Measurements from ENCODE around the gene ERI3. TPM values are rescaled to one million over a fixed set of nuclear protein-coding genes. Genes with fewer than 3 reads are reported as not detected.

The ERI3 gene
- total RNA-seq, 4 donors from 2014 or later = 14.0 to 29.2 (median 22.8) TPM

- H3K4me3 ChIP-seq = no peak overlapping the region
- H3K36me3 ChIP-seq = no peaks in the 10 kb centered on the region
- TF ChIP-seq CTCF (IDR thresholded peaks at IDR 0.05) (no peak), POLR2A (IDR thresholded peaks at IDR 0.05) (no peak)
- no peaks in the 10 kb centered on the region for H3K27me3 ChIP-seq
- H3K27ac ChIP-seq = peak overlapping the region in 3 of 4 donors; percentile 30 to 86 (median 79)
- DNase-seq = peak in 1 of 3 donors; percentile 67
- H3K4me1 ChIP-seq = peaks cover 0 to 66% (median 7%) of the 10 kb centered on the region in 4 donors
- no peaks in the 10 kb centered on the region for H3K9me3 ChIP-seq
Observed at GRCh38 chr1:44266400-44267344, 88.4 kb downstream of the ERI3 start.

GRCh38 chr1:44265656-44266358 lies 89.2 kb downstream of the ERI3 start:
- TF ChIP-seq POLR2A (IDR thresholded peaks at IDR 0.05) (no peak), CTCF (IDR thresholded peaks at IDR 0.05) (no peak)
- H3K4me3 ChIP-seq = no peak overlapping the region
- no peaks in the 10 kb centered on the region for H3K9me3 ChIP-seq
- H3K27me3 ChIP-seq = no peaks in the 10 kb centered on the region
- no peak for DNase-seq
- peak overlapping the region in 1 of 4 donors; percentile 86 for H3K27ac ChIP-seq
- no peaks in the 10 kb centered on the region for H3K36me3 ChIP-seq
- H3K4me1 ChIP-seq = peaks cover 0 to 69% (median 10%) of the 10 kb centered on the region in 4 donors

- Histone ChIP-seq H3K36me3 (no peaks in the 10 kb centered on the region), H3K27me3 (no peaks in the 10 kb centered on the region), H3K4me3 (no peak overlapping the region), H3K9me3 (no peaks in the 10 kb centered on the region), H3K27ac (no peak overlapping the region), H3K4me1 (peaks cover 0 to 55% (median 7%) of the 10 kb centered on the region in 4 donors)
- no peak for DNase-seq
- no peak for TF ChIP-seq CTCF (IDR thresholded peaks at IDR 0.05)
- no peak for TF ChIP-seq POLR2A (IDR thresholded peaks at IDR 0.05)
Observed at GRCh38 chr1:44264451-44264771, 90.6 kb downstream of the ERI3 start.

- Histone ChIP-seq H3K36me3 (no peaks in the 10 kb centered on the region), H3K4me1 (peaks cover 0 to 51% (median 7%) of the 10 kb centered on the region in 4 donors), H3K27ac (no peak overlapping the region), H3K9me3 (no peaks in the 10 kb centered on the region), H3K27me3 (no peaks in the 10 kb centered on the region), H3K4me3 (no peak overlapping the region)
- no peak for DNase-seq
- TF ChIP-seq CTCF (IDR thresholded peaks at IDR 0.05) (no peak), POLR2A (IDR thresholded peaks at IDR 0.05) (no peak)
Observed at GRCh38 chr1:44263568-44264450, 91.2 kb downstream of the ERI3 start.
